HG03135 (cell line): ENCODE results near the gene CORO2B.
"Not testable (repeated sequence)": the region's sequence is repeated elsewhere in the genome, so short reads cannot be mapped to it uniquely, and the experiment has no call there.

Source experiments
- ATAC-seq: cut with Tn5 transposase; IDR thresholded peaks from one replicate; pipeline ENCODE4 v1.9.1; 2021; ENCODE audit warnings: mild to moderate bottlenecking, moderate library complexity; ENCODE audit not compliant: unreplicated experiment

Gene CORO2B

DNA sequence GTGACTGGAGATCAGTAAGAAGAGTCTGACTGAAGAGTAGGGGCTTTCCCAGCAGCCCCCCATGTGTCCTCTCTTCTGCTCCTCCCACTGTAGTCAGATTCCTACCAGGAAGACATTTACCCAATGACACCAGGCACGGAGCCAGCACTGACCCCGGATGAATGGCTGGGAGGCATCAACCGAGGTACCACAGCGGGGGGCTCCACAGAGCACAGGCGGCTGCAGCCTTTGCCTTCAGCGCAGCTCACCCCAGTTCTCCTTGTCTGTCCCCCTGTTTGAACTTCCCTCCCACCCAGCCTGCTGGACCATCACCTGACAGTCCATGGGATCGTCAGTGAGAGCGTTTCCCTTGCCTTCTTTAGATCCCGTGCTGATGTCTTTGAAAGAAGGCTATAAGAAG is 140.3 kb downstream of the CORO2B start:
- no peak for ATAC-seq

DNA sequence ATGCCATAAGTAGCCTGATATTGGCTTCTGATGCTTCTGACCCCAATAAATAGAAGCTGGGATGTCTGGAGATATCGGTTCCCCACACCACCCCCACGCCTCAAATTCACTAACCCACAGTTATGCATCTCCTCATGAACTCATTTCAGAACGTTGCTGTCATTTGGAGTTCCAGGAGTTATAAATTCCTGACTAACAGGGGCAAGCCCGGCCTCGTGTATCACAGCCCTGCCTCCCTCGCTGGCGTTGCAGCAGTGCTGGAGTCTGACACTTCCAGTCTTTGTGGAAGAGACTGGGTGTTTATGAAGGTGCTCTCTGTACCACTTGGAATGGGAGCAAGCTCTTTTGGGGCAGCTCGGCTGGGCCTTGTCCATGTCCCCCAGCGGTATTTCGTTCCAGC is 140.9 kb downstream of the CORO2B start:
- no peak for ATAC-seq

DNA sequence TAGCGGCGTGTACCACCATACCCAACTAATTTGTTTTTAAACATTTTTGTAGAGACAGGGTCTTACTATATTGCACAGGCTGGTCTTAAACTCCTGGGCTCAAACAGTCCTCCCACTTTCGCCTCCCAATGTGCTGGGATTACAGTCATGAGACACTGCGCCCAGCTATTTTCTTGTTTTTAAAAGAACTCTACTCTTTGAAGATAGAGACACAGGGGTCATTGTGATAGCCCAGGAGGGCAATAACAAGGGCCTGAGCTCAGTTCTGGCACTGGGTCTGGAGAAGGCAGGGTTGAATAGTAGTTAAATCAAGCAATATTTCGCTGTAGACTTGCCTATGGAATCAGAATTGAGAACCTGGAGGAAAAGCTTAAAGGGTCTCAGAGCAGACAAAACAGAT is 143.1 kb downstream of the CORO2B start:
- ATAC-seq, result no peak

DNA sequence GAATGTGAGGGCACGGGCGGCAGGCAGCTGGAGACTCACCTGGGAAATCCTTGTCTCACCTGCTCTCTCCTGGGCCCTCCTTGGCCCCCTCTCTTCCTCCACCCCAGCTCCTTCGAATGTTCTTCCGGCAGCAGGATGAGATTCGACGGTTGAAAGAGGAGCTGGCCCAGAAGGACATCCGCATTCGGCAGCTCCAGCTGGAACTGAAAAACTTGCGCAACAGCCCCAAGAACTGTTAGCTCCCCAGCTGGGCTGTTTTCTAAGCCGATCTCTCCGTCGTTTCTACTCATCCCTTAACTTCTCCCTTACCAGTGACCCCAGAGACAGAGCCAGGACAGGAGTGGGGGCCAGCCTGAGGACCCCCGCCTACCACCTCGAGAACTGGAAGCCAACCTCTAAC is 146.9 kb downstream of the CORO2B start:
- no peak for ATAC-seq

DNA sequence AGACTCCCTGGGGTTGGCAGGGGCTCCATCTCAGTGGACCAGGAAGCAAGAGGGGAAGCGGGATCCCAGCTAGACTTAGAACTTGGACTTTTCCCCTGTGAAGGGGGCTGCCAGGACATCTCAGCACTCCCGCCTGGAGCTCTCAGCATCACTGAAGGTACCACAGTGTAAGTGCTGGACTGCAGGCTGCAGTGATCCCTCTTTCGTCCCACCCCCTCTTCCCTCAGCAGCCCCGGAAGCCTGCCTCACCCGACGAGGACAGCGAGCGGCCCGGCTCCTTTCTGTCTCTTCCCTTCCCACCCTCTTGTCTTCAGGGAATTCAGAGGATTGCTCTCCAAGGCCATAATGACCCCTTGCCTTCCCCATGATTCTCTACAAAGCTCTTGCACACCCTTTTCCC is 147.5 kb downstream of the CORO2B start:
- ATAC-seq, result no peak

DNA sequence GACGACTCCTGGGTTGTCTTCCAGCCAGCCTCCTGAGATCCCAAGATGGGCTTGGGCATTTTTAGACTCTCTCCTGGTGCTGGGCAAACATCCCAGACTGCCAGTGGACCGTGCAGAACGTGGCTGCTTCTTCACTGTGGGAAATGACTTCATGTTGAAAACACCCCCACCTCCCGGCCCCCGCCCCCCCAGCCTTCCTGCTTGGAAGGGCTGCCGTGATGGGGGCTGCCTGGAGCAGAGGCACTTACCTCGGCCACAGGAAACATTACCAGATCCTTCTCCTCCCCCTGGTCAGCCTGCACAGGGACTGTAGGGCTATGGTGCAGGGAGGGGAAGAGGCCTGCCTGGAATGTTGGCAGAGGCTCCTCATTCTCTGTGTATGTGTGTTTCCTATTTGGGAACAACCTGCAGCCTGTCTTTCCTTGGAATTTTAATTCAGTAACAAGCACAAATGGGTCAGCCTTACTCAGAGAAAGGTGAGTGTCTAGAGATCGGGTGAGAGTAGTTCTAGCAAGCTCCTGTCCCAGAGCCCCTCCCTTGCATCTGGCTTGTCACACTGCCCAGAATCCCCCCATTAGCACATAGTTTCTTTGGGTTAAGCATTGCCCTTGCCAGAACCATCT is 151.1 kb downstream of the CORO2B start:
- ATAC-seq, result no peak

DNA sequence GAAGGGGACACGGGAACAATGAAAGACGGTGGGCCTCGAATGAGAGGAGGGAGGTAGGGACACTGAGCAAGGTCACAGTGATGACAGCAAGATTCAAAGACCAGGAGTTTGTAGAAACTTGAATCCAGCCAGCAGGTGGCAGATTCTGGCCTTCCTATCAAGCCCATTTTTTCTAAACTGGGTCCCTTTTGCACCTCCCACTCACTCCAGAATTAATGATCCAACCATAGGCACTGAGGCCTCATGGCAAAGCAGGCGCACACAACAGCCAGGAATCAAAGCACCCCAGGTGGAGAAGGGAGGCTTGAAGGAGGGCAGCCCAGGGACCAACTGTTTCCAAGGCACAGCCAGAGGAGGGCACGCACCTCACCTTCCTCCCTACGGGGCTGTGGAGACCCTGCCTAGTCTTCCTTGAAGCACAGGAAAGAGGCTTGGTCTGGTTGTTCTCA is 151.7 kb downstream of the CORO2B start:
- ATAC-seq, result no peak

DNA sequence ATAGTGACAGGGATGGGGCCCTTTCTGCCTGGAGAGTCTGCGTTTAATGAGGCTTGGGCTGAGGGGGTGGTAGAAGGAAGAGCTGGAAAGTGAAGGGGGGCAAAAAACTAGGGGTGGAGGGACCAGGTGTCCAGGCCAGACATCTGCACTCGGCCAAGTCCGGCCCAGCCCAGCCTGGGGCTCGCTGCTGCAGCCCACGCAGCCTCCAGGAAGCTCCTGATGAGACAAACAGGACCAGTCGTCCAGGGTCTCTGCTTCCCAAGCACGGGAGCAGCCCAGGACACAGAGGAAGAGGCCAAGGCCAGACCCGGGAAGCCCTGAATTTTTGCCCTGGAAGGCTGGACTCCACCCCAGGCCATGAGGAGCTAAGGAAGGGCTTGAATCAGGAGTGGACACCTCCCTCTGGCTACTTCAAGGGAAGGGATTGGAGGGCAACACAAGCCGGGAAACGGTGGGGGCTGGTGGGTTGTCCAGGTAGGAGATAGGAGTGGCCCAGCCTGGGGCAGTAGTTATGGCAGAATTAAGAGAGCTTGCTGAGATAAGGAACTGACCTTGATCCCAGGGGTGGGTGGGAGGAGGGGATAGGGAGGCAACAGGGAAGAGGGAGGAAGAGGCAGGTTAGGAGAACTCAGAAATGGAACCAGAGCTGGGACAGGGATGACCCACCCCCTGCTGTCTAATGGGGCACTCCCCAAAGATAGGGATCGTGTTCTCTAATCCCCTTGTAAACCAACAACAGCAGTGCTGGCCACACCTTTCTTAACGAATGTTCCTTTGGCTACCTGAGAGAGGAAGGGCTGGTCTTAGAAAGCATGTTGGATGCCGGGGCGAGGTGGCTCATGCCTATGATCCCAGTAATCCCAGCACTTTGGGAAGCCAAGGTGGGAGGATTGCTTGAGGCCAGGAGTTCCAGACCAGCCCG is 152.4 kb downstream of the CORO2B start:
- no peak for ATAC-seq

DNA sequence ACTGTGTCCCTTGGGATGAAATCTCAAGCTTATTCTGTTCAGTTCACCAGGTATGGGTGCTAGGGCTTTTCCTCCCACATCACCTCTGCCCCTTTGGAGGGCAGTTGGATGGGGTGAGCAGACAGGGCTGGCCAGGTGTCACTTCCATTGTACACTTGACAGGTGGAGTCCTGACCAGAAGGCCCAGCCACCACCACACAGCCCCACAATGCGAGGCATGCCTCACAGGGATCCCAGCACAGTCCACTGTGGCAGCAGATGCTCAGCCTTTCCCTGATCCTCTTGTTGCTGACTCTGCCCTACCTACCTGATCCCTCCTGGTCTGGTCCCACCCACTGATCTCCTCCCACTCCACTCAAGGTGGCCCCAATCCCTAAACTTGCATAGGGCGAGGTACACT is 153.7 kb downstream of the CORO2B start:
- ATAC-seq, result no peak

DNA sequence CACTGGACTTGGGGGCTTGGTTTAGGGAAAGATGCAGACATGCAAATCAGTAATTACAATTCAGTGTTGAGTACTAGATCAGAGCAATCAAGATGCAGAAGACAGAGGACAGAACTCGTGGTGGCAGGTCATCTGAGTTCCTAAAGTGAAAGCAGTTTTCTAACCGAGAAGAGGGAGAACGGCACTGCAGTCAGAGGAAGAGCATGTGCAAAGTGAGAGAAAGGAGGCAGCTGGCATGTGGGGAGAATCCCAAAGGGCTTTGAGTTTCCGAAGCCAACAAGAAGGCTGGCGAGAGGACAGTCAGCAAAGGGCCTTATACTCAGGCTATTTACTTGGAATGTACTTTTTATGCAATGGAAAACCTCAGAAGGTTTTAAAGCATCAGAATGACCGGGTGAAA is 154.9 kb downstream of the CORO2B start:
- ATAC-seq, result no peak

DNA sequence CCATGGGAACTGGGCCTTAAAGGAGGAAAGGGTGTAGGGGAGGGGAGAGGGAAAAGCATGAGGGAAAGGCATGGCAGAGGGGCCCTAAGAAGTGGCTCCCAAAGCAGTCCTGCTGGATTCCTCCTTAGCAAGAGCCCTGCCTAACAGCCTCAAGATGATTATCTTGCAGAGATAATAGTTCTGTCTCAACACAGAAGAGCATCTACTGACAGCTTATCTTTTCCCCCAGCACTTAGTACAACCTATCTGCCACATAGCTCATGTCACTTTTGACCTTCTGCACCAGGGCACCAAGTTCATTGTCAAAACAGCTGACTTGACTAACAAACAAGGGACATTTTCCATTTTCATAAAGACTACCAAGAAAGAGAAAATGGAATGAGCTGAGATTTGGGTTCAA is 155.6 kb downstream of the CORO2B start:
- no peak for ATAC-seq

DNA sequence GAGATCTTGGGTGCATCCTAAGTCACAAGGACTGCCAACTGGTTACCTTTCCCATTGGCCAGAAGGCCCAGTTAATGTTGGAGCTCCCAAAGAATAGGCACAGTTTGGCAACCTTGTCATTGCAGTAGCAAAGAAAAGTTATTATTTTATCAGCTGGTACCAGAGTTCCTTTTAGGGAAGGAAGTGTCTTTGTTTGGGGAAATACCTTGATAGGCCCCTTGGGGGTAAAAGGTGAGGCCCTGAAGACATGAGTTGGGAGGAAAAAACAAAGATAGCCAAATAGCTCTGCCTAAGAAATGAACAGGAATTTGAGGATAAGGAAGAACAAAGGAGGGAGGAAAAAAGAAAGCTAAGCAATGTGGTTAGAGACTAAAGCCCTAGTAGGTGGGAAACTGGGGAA is 156.1 kb downstream of the CORO2B start:
- ATAC-seq, result no peak

DNA sequence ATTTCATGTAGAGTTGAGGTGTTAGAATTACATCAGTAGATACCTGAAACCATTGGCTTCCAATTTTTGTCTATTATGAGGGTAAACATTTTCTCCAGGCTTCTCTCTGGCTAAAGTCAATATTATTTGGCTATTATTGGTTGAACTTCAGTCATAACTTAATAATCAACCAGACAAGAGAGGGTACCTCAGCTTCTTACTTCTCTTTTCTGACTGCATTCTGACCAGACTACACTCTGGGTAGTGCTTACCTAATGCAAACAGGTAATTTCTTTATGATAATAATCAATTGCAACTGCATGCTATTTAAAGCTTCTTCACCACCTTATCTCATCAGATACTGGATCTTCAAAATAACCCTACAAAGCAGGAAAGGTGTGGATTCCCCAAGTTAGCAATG is 156.8 kb downstream of the CORO2B start:
- ATAC-seq, result no peak

DNA sequence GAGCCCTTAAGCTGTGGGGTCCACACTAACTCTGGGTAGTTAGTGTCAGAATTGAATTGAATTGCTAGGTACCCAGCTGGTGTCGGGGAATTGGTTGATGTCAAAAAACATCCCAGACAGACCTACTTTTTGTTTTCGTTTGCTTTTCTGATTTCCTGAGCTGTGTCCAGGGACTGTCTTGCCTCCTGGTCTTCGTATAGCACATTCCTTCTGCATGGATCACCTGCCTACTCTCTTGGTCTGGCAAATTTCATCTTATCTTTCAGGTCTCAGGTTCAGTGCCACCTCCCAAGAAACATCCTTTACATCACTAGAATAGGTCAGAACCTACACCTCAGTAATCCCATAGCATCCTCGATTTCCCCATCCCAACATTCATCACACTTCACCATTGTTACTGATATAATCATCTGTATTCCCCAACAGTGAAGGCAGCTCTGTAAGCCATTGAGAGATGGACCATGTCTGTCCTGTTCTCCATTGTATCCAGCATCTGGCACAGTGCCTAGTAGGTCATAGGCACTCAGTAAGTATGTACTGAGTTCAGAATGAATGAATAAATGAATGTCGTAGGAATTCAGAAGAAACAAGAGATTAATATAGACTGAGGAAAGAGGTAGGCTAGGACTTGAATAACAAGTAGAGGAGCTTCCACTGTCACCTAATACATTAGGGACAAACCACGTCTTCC is 160.7 kb downstream of the CORO2B start:
- no peak for ATAC-seq

DNA sequence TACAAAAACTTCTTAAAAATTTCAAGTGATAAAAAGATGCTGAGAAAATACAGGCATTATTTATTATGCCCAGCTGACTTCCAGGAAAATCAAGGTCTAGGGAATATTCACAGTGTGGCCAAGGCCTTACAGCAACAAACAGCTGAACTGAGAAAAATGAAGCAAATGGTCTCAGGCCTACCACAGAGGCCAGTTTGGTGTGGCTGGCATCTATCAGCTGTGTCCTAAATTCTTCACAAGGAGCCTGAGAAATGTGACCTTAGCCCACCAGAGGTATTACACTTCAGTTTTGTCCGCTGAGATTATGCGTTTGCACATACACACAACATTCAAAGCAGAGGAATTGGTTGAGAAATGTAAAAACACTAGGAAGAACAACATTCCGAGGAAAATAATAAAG is 164.5 kb downstream of the CORO2B start:
- no peak for ATAC-seq

DNA sequence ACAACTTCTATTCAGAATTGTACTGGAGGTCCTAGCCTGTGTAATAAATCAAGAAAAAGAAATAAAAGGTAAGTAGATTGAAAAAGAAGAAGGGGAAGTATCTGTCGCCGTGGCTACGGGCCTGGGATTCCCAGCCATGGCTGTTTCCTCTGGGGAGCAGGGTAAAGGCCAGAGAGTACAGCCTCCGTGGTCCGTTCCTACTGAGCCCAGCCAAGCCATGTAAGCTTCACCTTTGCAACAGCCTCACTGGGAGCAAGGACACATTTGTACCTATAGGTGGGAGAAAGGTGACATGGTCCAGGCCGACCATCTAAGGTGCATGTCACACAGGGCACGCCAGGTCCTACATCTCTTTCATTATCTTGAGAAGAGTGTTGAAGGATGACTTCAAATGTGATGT is 170.6 kb downstream of the CORO2B start:
- ATAC-seq, result no peak

DNA sequence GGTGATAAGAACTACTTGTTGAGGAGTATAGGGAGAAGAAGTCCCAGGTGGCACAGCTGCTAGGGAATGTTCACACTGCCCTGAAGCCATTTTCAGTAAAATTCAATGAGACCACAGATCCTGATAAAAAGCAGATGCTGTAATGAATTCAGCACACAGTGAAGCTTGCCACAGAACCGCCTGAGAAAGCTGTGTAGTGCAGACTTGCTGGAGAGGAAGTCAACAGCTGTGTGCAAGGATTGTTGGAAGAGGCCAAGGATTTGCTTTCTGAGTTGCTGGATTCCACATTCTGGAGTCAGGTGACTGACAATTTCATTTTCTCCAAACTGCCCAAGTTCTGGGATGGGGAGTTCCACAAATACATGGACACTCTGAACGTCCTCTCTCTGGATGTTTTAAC is 171.0 kb downstream of the CORO2B start:
- ATAC-seq, result no peak

DNA sequence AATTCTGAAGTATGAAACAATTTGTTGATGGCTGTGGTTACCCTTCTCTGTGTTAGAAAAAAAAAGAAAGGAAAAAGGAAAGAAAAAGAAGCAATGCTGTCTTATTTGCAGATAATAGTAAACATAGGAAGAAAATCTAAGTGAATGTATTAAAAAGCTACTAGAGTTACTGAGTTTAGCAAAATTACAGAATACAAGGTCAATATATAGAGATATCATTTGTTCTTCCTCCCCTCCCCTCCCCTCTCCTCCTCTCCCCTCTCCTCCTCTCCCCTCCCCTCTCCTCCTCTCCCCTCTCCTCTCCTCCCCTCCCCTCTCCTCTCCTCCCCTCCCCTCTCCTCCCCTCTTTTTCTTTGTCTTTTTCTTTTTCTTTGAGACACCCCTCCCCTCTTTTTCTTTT is 172.8 kb downstream of the CORO2B start:
- ATAC-seq, result no peak

DNA sequence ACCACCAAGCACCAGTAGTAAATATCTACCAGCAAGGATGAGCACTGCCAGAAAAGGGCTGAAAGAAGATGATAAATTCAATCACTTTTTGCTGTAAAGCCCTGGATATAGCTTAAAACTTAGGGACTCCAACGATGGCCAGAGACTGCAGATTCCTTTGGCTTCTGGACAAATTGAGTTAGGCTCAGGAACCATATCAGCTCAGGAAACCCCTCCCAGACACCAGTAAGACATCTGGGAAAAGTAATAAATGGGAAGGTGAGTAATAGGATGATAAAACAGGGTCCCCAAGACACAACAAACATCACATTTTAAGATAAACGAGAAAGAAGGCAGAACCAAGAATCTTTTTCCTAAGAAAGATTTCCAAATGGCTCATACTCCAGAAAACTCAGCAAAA is 176.9 kb downstream of the CORO2B start:
- no peak for ATAC-seq

DNA sequence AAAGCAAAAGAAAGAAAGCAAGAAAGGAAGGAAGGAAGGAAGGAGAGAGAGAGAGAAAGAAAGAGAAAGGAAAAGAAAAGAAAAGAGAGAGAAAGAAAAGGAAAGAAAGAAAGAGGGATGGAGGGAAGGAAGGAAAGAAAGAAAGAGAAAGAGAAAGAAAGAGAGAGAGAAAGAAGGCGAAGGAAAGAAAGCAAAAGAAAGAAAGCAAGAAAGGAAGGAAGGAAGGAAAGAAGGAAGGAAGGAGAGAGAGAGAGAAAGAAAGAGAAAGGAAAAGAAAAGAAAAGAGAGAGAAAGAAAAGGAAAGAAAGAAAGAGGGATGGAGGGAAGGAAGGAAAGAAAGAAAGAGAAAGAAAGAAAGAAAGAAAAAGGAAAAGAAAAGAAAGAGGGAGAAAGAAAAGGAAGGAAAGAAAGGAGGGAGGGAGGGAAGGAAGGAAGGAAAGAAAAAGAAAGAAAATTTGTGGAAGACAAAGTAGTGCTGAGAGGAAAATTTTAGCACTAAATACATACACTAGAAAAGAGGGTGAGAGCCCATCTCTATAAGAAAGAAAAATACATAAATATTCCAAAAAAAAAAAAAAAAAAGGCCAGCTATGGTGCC is 181.3 kb downstream of the CORO2B start:
- ATAC-seq, result not testable (repeated sequence)

DNA sequence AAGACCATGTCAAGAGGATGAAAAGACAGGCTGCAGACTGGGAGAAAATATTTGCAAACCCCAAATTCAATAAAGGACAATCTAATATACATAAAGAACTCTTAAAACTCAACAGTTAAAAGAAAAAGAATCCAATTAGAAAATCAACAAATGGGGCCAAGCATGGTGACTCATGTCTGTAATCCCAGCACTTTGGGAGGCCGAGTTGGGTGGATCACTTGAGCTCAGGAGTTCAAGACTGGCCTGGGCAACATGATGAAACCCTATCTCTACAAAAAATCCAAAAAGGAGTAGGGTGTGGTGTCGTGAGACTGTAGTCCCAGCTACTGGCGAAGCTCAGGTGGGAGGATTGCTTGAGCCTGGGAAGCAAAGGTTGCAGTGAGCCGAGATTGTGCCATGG is 184.3 kb downstream of the CORO2B start:
- no peak for ATAC-seq
